K562 (cell line): ENCODE data around the gene TMEM107. TPM values are rescaled to one million over a fixed set of nuclear protein-coding genes. Genes with fewer than 3 reads are reported as not detected.

ENCODE experiments used
- CLOCK ChIP-seq: fragments of 250-450 bp; sonication (Bioruptor Pico); IDR thresholded peaks from 2 replicates; pipeline ENCODE4 v1.4.0; 2020; ENCODE audit warnings: mild to moderate bottlenecking, moderate library complexity, borderline replicate concordance
- CREB5 ChIP-seq: fragments of 250-450 bp; sonication (Bioruptor Pico); IDR thresholded peaks from 2 replicates; pipeline ENCODE4 v1.5.0; 2020; ENCODE audit warnings: mild to moderate bottlenecking
- CTBP1 ChIP-seq: fragments of 450-650 bp; IDR thresholded peaks from 2 replicates; pipeline ENCODE4 v1.6.1; 2016; ENCODE audit warnings: borderline replicate concordance
- CTCF ChIP-seq, 3 experiments: IDR thresholded peaks in 2 of 3; conservative IDR thresholded peaks in 1 of 3; 2 replicates each; pipeline ENCODE4 v1.5.1; 2011 to 2012; ENCODE audit warnings: low read length in 3 of 3, mild to moderate bottlenecking in 3 of 3, control low read depth in 2 of 3, improper control_type of control experiment in 1 of 3, inconsistent platforms in 1 of 3, low read depth in 1 of 3, mixed read lengths in 1 of 3, moderate library complexity in 1 of 3; ENCODE audit not compliant: insufficient read depth in 2 of 3
- ELF1 ChIP-seq: fragments of 200-800 bp; sonication (Bioruptor generic); IDR thresholded peaks from 2 replicates; pipeline ENCODE4 v1.6.1; 2016; ENCODE audit warnings: missing genetic modification characterization, missing compliant biosample characterization
- GTF2F1 ChIP-seq: IDR thresholded peaks from 2 replicates; pipeline ENCODE4 v1.6.1; 2011; ENCODE audit warnings: low read depth, low read length, improper control_type of control experiment
- LCOR ChIP-seq: sonication (generic); formaldehyde crosslinking; IDR thresholded peaks from 2 replicates; pipeline ENCODE4 v1.8.0; 2022; ENCODE audit warnings: mild to moderate bottlenecking, missing genetic modification reagents
- MAFG ChIP-seq: fragments of 450-650 bp; conservative IDR thresholded peaks from 2 replicates; pipeline ENCODE4 v1.6.1; 2016; ENCODE audit warnings: missing genetic modification characterization, missing compliant biosample characterization
- MCM3 ChIP-seq: fragments of 450-650 bp; IDR thresholded peaks from 2 replicates; pipeline ENCODE4 v1.6.1; 2016
- MYC ChIP-seq, 2 experiments: fragments of 250-450 bp in 1 of 2; sonication (Bioruptor Pico) in 1 of 2; IDR thresholded peaks; 2 replicates each; pipeline versions ENCODE4 v1.5.1 to v1.6.1; 2012 to 2021; ENCODE audit warnings: low read depth in 2 of 2, borderline replicate concordance in 1 of 2, improper control_type of control experiment in 1 of 2, low read length in 1 of 2, mild to moderate bottlenecking in 1 of 2, moderate library complexity in 1 of 2
- NCOR1 ChIP-seq: fragments of 450-650 bp; IDR thresholded peaks from 2 replicates; pipeline ENCODE4 v1.6.1; 2016; ENCODE audit warnings: mild to moderate bottlenecking, moderate library complexity
- NELFE ChIP-seq: IDR thresholded peaks from 2 replicates; pipeline ENCODE4 v1.6.1; 2011; ENCODE audit warnings: mild to moderate bottlenecking; ENCODE audit not compliant: insufficient read depth, insufficient read length
- NEUROD1 ChIP-seq: fragments of 150-350 bp; IDR thresholded peaks from 2 replicates; pipeline ENCODE4 v1.6.1; 2014; ENCODE audit warnings: borderline replicate concordance, low read length, low read depth; ENCODE audit not compliant: partially characterized antibody
- RFX7 ChIP-seq: fragments of 250-450 bp; sonication (Bioruptor Pico); IDR thresholded peaks from 2 replicates; pipeline ENCODE4 v1.5.1; 2021; ENCODE audit warnings: mild to moderate bottlenecking
- SAFB2 ChIP-seq: fragments of 200-400 bp; formaldehyde crosslinking; IDR thresholded peaks from 2 replicates; pipeline ENCODE4 v1.6.1; 2018; ENCODE audit warnings: borderline replicate concordance, low read length, low read depth, moderate library complexity; ENCODE audit not compliant: severe bottlenecking
- TBP ChIP-seq: optimal IDR thresholded peaks from 2 replicates; pipeline ENCODE3; 2011; ENCODE audit warnings: low read depth, low read length, improper control_type of control experiment
- ZBTB17 ChIP-seq: fragments of 450-650 bp; formaldehyde crosslinking; IDR thresholded peaks from 2 replicates; pipeline ENCODE4 v1.4.0; 2020; ENCODE audit warnings: mild to moderate bottlenecking
- ZNF133 ChIP-seq: fragments of 250-450 bp; sonication (Bioruptor Pico); IDR thresholded peaks from 2 replicates; pipeline ENCODE4 v1.4.0; 2020; ENCODE audit warnings: mild to moderate bottlenecking
- ZNF3 ChIP-seq: fragments of 250-450 bp; sonication (Bioruptor Pico); IDR thresholded peaks from 2 replicates; pipeline ENCODE4 v1.5.0; 2021; ENCODE audit warnings: mild to moderate bottlenecking, moderate library complexity
- ZSCAN29 ChIP-seq: fragments of 450-650 bp; IDR thresholded peaks from 2 replicates; pipeline ENCODE4 v1.6.1; 2017
- polyA plus RNA-seq, 8 experiments: library from polyadenylated mRNA; depleted of rRNA in 4 of 8; stranded (reverse) in 5 of 8; unstranded in 3 of 8; fragments of >200 nt; fragmentation: Nextera tagmentation in 2 of 8; fragmentation: Illumina TruSeq in 1 of 8; extraction: Ambion mirVana in 2 of 8; extraction: Trizol in 1 of 8; gene quantifications; 2 replicates each; pipeline versions ENCODE4 v1.2.1 to v1.2.3, GENCODE V29; 2011 to 2014; ENCODE audit warnings: inconsistent platforms in 1 of 8, missing spikeins in 1 of 8
- total RNA-seq, 7 experiments: library from RNA; depleted of rRNA in 6 of 7; stranded (reverse); fragments of >200 nt in 6 of 7; fragmentation: Illumina TruSeq in 2 of 7; extraction: Trizol in 2 of 7; gene quantifications; 2 replicates each; pipeline versions ENCODE4 v1.2.1 to v1.2.3, GENCODE V29; 2011 to 2021; ENCODE audit warnings: low replicate concordance in 1 of 7

TMEM107 gene
- total and polyA plus RNA-seq, 9 of the 15 experiments (the other 6 are each of a cell fraction or from before 2014, with no cell fraction given), result 7.1 to 26.2 (median 16.9) TPM

- no peak for TF ChIP-seq NELFE
- TF ChIP-seq CREB5 (CRISPR knock-in tag), result no peak
- no peak for TF ChIP-seq CTCF (IDR thresholded peaks at IDR 0.05 in 2 of 3, conservative IDR thresholded peaks at IDR 0.05 in 1 of 3; ENCODE audit: insufficient read depth in 2 of 3, low read depth in 1 of 3, low read length in 3 of 3)
- TF ChIP-seq RFX7 (CRISPR knock-in tag), result no peak
- TF ChIP-seq ZBTB17 (CRISPR knock-in tag), result no peak
- TF ChIP-seq ZNF3 (CRISPR knock-in tag), result no peak
- peak; percentile 35; the same call in 1 of the 2 replicates for TF ChIP-seq CTBP1
- TF ChIP-seq ELF1 (tag), result no peak
- TF ChIP-seq MCM3, result no peak
- TF ChIP-seq NCOR1, result no peak
- TF ChIP-seq ZSCAN29, result no peak
- TF ChIP-seq ZNF133 (CRISPR knock-in tag), result no peak
- peak; percentile 82; the same call in 1 of the 2 replicates for TF ChIP-seq LCOR (CRISPR knock-in tag)
- TF ChIP-seq TBP, result peak; percentile 87
- no peak for TF ChIP-seq MAFG (tag)
- TF ChIP-seq CLOCK (CRISPR knock-in tag), result no peak
- no peak for TF ChIP-seq NEUROD1
- TF ChIP-seq SAFB2, result no peak
- TF ChIP-seq MYC (IDR thresholded peaks at IDR 0.05; ENCODE audit: low read depth, low read length), result peak; percentile 87
- TF ChIP-seq MYC (CRISPR knock-in tag; IDR thresholded peaks at IDR 0.05; ENCODE audit: borderline replicate concordance, low read depth), result 0 out of 2 replicates have a peak, but pooled peaks have one; percentile 56
- no peak for TF ChIP-seq GTF2F1
Observed at GRCh38 chr17:8209907-8210760, 34.0 kb upstream of the TMEM107 start, which contains the start of gene AURKB (continued).
